DND-41 (cell line): ENCODE results near the gene NEK7.
"Not testable (repeated sequence)": the region's sequence is repeated elsewhere in the genome, so short reads cannot be mapped to it uniquely, and the experiment has no call there.

Experiments used
- ATAC-seq: fragments of 200-7000 bp; cut with Tn5 transposase; 3 replicates; pipeline ENCODE4 v1.9.1; 2021; ENCODE audit warnings: low read depth; ENCODE audit not compliant: insufficient read depth
- DNase-seq: peaks from one replicate; pipeline ENCODE4 v3.0.0-alpha.2; 2020
- H2AFZ ChIP-seq: 2 replicates; pipeline ENCODE4 v1.6.0; 2012; ENCODE audit warnings: low read depth, low read length
- H3K27ac ChIP-seq: 2 replicates; pipeline ENCODE4 v1.5.1; 2012; ENCODE audit warnings: low read length, inconsistent platforms
- H3K27me3 ChIP-seq: fragments of 200-600 bp; sonication (generic); 2 replicates; pipeline ENCODE4 v1.6.0; 2012; ENCODE audit warnings: low read length, mild to moderate bottlenecking, inconsistent platforms; ENCODE audit not compliant: insufficient read depth, poor library complexity
- H3K36me3 ChIP-seq: 2 replicates; pipeline ENCODE4 v1.5.1; 2012; ENCODE audit warnings: low read length, inconsistent platforms; ENCODE audit not compliant: insufficient read depth
- H3K4me1 ChIP-seq: 2 replicates; pipeline ENCODE4 v1.5.1; 2012; ENCODE audit warnings: mild to moderate bottlenecking, low read length; ENCODE audit not compliant: insufficient read depth
- H3K4me2 ChIP-seq: 2 replicates; pipeline ENCODE4 v1.6.0; 2012; ENCODE audit warnings: mild to moderate bottlenecking, moderate library complexity, low read length, inconsistent platforms; ENCODE audit not compliant: insufficient read depth
- H3K4me3 ChIP-seq, 2 experiments: fragments of 200-600 bp in 1 of 2; shearing (Covaris generic) in 1 of 2; 2 replicates each; pipeline ENCODE4 v1.5.1; 2012 to 2016; ENCODE audit warnings: inconsistent platforms in 2 of 2, low read length in 2 of 2, mild to moderate bottlenecking in 2 of 2, low read depth in 1 of 2, moderate library complexity in 1 of 2
- H3K79me2 ChIP-seq: 2 replicates; pipeline ENCODE4 v1.6.0; 2012; ENCODE audit warnings: low read length, inconsistent platforms; ENCODE audit not compliant: insufficient read depth
- H3K9ac ChIP-seq: 2 replicates; pipeline ENCODE4 v1.6.0; 2012; ENCODE audit warnings: low read depth, mild to moderate bottlenecking, inconsistent platforms, low read length, moderate library complexity
- H3K9me3 ChIP-seq: 2 replicates; pipeline ENCODE4 v1.5.1; 2012; ENCODE audit warnings: low read length, moderate library complexity, mild to moderate bottlenecking, inconsistent platforms; ENCODE audit not compliant: insufficient read depth, severe bottlenecking
- H4K20me1 ChIP-seq: 2 replicates; pipeline ENCODE4 v1.6.0; 2012; ENCODE audit warnings: low read length; ENCODE audit not compliant: insufficient read depth
- CTCF ChIP-seq: IDR thresholded peaks from 2 replicates; pipeline ENCODE4 v1.5.1; 2012; ENCODE audit warnings: borderline replicate concordance, low read length, moderate library complexity, mild to moderate bottlenecking; ENCODE audit not compliant: poor library complexity, severe bottlenecking; ENCODE audit errors: extremely low read depth
- EZH2 ChIP-seq: IDR thresholded peaks from 3 replicates; pipeline ENCODE4 v1.6.1; 2012; ENCODE audit warnings: borderline replicate concordance, low read depth, mild to moderate bottlenecking, moderate library complexity, low read length, inconsistent platforms; ENCODE audit not compliant: severe bottlenecking

Gene NEK7

GRCh38 chr1:198214924-198215323, 58.1 kb downstream of the NEK7 start:
- ATAC-seq (no peak), DNase-seq (no peak)
- Histone ChIP-seq H3K36me3 (peaks cover 28% of the 10 kb centered on the region), H3K9ac (no peak overlapping the region), H4K20me1 (no peaks in the 10 kb centered on the region), H3K27ac (no peak overlapping the region), H3K27me3 (no peaks in the 10 kb centered on the region), H3K9me3 (peaks cover 43% of the 10 kb centered on the region), H3K4me1 (no peaks in the 10 kb centered on the region), H3K4me2 (no peak overlapping the region), H3K4me3 (no peak overlapping the region), H2AFZ (no peak overlapping the region), H3K79me2 (peaks cover 84% of the 10 kb centered on the region)
- TF ChIP-seq EZH2, result no peak
- no peak for TF ChIP-seq CTCF

- no peak overlapping the region for H3K4me3 ChIP-seq
- H3K27ac ChIP-seq, result no peak overlapping the region
- no peak overlapping the region for H3K9ac ChIP-seq
- no peak overlapping the region for H3K4me2 ChIP-seq
- TF ChIP-seq EZH2, result no peak
- TF ChIP-seq CTCF, result no peak
- no peaks in the 10 kb centered on the region for H3K36me3 ChIP-seq
- no peak overlapping the region for H2AFZ ChIP-seq
- peaks cover 89% of the 10 kb centered on the region for H3K79me2 ChIP-seq
- no peak for DNase-seq
- H3K27me3 ChIP-seq, result no peaks in the 10 kb centered on the region
- H4K20me1 ChIP-seq, result no peaks in the 10 kb centered on the region
- peaks cover 7% of the 10 kb centered on the region for H3K9me3 ChIP-seq
- no peak for ATAC-seq
- no peaks in the 10 kb centered on the region for H3K4me1 ChIP-seq
Measured at GRCh38 chr1:198220428-198220827, 63.6 kb downstream of the NEK7 start.

GRCh38 chr1:198227010-198227409, 70.2 kb downstream of the NEK7 start:
- not testable (repeated sequence) for H3K4me2 ChIP-seq, H3K4me3 ChIP-seq, H3K27me3 ChIP-seq, H3K9ac ChIP-seq, DNase-seq, H2AFZ ChIP-seq, H4K20me1 ChIP-seq, H3K36me3 ChIP-seq, ATAC-seq, H3K9me3 ChIP-seq, H3K27ac ChIP-seq, H3K4me1 ChIP-seq
- peaks cover 81% of the 10 kb centered on the region for H3K79me2 ChIP-seq

GRCh38 chr1:198227454-198227853, 70.7 kb downstream of the NEK7 start:
- not testable (repeated sequence) for H3K27ac ChIP-seq, ATAC-seq, H3K4me2 ChIP-seq, H3K9ac ChIP-seq, H3K9me3 ChIP-seq, H3K27me3 ChIP-seq, H4K20me1 ChIP-seq, H3K4me3 ChIP-seq, DNase-seq, H2AFZ ChIP-seq, H3K36me3 ChIP-seq, H3K4me1 ChIP-seq
- peaks cover 82% of the 10 kb centered on the region for H3K79me2 ChIP-seq
